Endothelial cell of umbilical vein (primary cell): ENCODE data around the gene IFITM10.

Experiments
- CTCF ChIP-seq, 2 donors: IDR thresholded peaks; 1 replicate in 1 of 2; 2 replicates in 1 of 2; pipeline ENCODE4 v1.5.1; 2011; ENCODE audit warnings: low read length in 2 of 2, mild to moderate bottlenecking in 2 of 2, moderate library complexity in 2 of 2, control low read depth in 1 of 2, inconsistent platforms in 1 of 2, low read depth in 1 of 2; ENCODE audit not compliant: insufficient read depth in 1 of 2; ENCODE audit errors: extremely low read depth in 1 of 2
- EZH2 ChIP-seq: IDR thresholded peaks from 2 replicates; pipeline ENCODE4 v1.6.1; 2012; ENCODE audit warnings: borderline replicate concordance, low read depth, mild to moderate bottlenecking, moderate library complexity, low read length, inconsistent platforms; ENCODE audit not compliant: severe bottlenecking
- FOS ChIP-seq: IDR thresholded peaks from 2 replicates; pipeline ENCODE4 v1.6.1; 2011; ENCODE audit warnings: mild to moderate bottlenecking, low read length, moderate library complexity, borderline replicate concordance; ENCODE audit not compliant: insufficient read depth
- JUN ChIP-seq: IDR thresholded peaks from 2 replicates; pipeline ENCODE4 v1.6.1; 2011; ENCODE audit warnings: borderline replicate concordance, low read depth; ENCODE audit not compliant: insufficient read length, insufficient read depth
- MYC ChIP-seq: IDR thresholded peaks from one replicate; pipeline ENCODE4 v1.6.1; 2011; ENCODE audit warnings: mild to moderate bottlenecking, low read depth, low read length
- POLR2A ChIP-seq: IDR thresholded peaks from 2 replicates; pipeline ENCODE4 v1.6.1; 2012; ENCODE audit warnings: low read depth, mild to moderate bottlenecking, control low read depth, low read length
- POLR2AphosphoS5 ChIP-seq: IDR thresholded peaks from 2 replicates; pipeline ENCODE4 v1.6.1; 2012; ENCODE audit warnings: low read depth, mild to moderate bottlenecking, control low read depth, low read length, moderate library complexity; ENCODE audit not compliant: insufficient read depth

- TF ChIP-seq CTCF (IDR thresholded peaks at IDR 0.05; ENCODE audit: extremely low read depth in 1 of 2, insufficient read depth in 1 of 2, low read depth in 1 of 2, low read length in 2 of 2) (no peak), EZH2 (no peak), FOS (no peak), POLR2A (no peak), POLR2AphosphoS5 (no peak), JUN (no peak), MYC (no peak)
Measured at GRCh38 chr11:1770061-1770460, 19.7 kb upstream of the IFITM10 start.
